Upper lobe of right lung (tissue), 1 donor: Measurements from ENCODE around the gene NUAK2. TPM values are rescaled to one million over a fixed set of nuclear protein-coding genes. Genes with fewer than 3 reads are reported as not detected.
A peak's percentile ranks its signal among the peaks of the same experiment; 100 is the strongest.

Experiments used
- ATAC-seq: fragments of 200-7000 bp; cut with Tn5 transposase; one replicate; pipeline ENCODE4 v1.9.1; 2020; ENCODE audit warnings: mild to moderate bottlenecking, moderate library complexity
- DNase-seq: peaks from one replicate; pipeline ENCODE4 v3.0.0-alpha.2; 2020
- H3K27ac ChIP-seq: fragments of 200-600 bp; one replicate; pipeline ENCODE4 v1.8.0; 2022
- H3K27me3 ChIP-seq: fragments of 200-600 bp; one replicate; pipeline ENCODE4 v1.8.0; 2022; ENCODE audit warnings: mild to moderate bottlenecking
- H3K36me3 ChIP-seq: fragments of 200-600 bp; one replicate; pipeline ENCODE4 v1.8.0; 2022
- H3K4me1 ChIP-seq: fragments of 200-600 bp; one replicate; pipeline ENCODE4 v1.8.0; 2022
- H3K4me3 ChIP-seq: fragments of 200-600 bp; one replicate; pipeline ENCODE4 v1.8.0; 2022; ENCODE audit warnings: mild to moderate bottlenecking
- H3K9me3 ChIP-seq: fragments of 200-600 bp; one replicate; pipeline ENCODE4 v1.8.0; 2022
- intact Hi-C: fragments of 100-400 bp; cut with DNase I; formaldehyde crosslinking; loops from one replicate; pipeline ENCODE4 v1.11.0; 2022
- total RNA-seq: library from RNA; stranded (reverse); fragmentation: NEBNext Ultra II Directional; extraction: Animal tissue kit (Norgen Biotek cat#: 25700); gene quantifications from one replicate; pipeline ENCODE4 v1.2.1, GENCODE V29; 2021
- TF ChIP-seq, protein P1 (sequence below): fragments of 200-600 bp; IDR thresholded peaks from one replicate; pipeline ENCODE4 v1.8.0; 2022; ENCODE audit warnings: antibody characterized with exemption
- donor health status: DM: no; HTN: yes; CAD: no; lungs with severe emphysema.

Gene NUAK2
- total RNA-seq, 1 donor from 2014 or later: 8.8 TPM

DNA sequence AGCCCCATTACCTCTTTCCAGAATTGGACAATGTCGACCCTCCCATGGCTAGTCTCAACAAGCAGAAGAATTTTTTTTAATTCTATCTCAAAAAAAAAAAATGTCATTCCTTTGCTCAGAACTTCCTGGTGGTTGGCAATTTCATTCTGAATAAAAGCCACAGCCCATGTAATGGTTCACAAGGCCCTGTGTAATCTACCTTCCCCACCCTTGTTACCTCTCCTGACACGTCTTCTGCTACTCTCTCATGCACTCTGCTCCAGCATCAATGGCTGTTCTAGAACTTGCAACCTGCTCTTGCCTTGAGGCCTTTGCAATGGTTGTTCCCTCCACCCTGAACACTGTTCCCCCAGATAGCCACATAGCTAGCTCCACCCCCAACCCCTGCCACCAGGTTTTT is 25.4 kb downstream of the NUAK2 start:
- H3K27me3 ChIP-seq: no peaks in the 10 kb centered on the region
- TF ChIP-seq, protein P1, sequence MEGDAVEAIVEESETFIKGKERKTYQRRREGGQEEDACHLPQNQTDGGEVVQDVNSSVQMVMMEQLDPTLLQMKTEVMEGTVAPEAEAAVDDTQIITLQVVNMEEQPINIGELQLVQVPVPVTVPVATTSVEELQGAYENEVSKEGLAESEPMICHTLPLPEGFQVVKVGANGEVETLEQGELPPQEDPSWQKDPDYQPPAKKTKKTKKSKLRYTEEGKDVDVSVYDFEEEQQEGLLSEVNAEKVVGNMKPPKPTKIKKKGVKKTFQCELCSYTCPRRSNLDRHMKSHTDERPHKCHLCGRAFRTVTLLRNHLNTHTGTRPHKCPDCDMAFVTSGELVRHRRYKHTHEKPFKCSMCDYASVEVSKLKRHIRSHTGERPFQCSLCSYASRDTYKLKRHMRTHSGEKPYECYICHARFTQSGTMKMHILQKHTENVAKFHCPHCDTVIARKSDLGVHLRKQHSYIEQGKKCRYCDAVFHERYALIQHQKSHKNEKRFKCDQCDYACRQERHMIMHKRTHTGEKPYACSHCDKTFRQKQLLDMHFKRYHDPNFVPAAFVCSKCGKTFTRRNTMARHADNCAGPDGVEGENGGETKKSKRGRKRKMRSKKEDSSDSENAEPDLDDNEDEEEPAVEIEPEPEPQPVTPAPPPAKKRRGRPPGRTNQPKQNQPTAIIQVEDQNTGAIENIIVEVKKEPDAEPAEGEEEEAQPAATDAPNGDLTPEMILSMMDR: no peak
- H3K9me3 ChIP-seq: no peaks in the 10 kb centered on the region
- DNase-seq (no peak), ATAC-seq (no peak)
- H3K4me3 ChIP-seq: no peak overlapping the region
- intact Hi-C loops: no loop called here
- H3K27ac ChIP-seq: no peak overlapping the region
- H3K36me3 ChIP-seq: no peaks in the 10 kb centered on the region
- H3K4me1 ChIP-seq: peaks cover 19% of the 10 kb centered on the region

DNA sequence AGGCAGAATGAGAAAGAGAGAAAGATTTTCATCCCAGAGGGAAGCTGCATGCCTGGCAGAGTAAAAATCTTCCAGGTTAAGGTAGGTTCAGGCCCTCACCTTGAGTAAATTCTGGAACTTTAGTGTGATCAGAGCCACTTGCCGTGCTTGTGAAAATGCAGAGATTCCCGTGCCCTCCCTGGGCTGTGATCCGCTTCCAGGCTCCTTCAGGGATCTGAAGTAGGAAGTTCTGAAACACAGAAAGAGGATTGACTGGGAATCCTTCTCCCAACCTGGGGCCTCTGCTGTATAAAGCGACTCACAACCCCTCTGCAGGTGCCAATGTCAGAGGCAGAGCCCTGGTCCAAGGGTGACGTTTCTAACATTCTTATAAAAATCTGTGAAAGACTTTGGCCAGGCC is 26.6 kb downstream of the NUAK2 start:
- Histone ChIP-seq H3K4me3 (no peak overlapping the region), H3K27ac (peak overlapping the region; percentile 11), H3K4me1 (peaks cover 13% of the 10 kb centered on the region), H3K36me3 (no peaks in the 10 kb centered on the region), H3K27me3 (no peaks in the 10 kb centered on the region), H3K9me3 (no peaks in the 10 kb centered on the region)
- ATAC-seq (no peak), DNase-seq (no peak)
- intact Hi-C loops: no loop called here
- TF ChIP-seq, protein P1: no peak

DNA sequence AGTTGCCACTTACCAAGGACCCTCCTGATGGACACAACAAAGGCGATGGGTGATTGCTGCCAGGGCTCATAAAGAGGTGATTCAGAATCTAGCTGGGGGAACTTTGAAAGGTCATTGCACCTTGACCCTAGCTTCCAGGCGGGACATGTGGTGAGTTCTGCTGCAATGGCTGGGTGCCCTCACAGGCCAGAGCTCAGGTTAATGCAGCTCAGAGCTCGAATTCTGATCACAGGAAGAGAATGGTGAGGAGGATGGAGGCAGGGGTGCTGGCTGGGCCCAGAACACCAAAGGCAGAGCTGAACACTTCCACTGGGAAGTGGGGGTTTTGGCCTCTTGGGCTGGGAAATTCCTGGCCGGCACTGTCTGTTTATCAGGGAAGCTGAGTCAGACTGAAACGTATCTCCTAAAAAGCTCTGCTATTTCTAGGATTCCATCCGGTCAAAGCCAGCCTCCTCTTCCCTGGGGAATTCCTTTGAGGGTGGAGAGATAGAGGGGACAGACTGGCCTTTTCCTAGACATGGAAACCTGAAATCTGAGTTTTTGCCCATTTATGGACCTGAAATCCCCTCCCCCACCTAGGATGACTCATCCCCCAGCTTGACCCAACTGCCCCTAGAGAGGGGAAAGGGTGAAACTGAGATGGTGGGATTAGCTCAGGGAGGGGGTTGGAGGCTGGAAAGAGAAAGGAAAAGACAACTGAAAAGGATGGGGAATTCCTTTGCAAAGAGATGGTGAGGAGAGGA is 27.2 kb downstream of the NUAK2 start:
- H3K4me3 ChIP-seq: no peak overlapping the region
- H3K27ac ChIP-seq: peak overlapping the region; percentile 11
- no peaks in the 10 kb centered on the region for H3K27me3 ChIP-seq
- intact Hi-C loops: no loop called here
- H3K36me3 ChIP-seq: no peaks in the 10 kb centered on the region
- peaks cover 7% of the 10 kb centered on the region for H3K4me1 ChIP-seq
- DNase-seq (no peak), ATAC-seq (peak; percentile 26)
- no peaks in the 10 kb centered on the region for H3K9me3 ChIP-seq
- TF ChIP-seq, protein P1: no peak

DNA sequence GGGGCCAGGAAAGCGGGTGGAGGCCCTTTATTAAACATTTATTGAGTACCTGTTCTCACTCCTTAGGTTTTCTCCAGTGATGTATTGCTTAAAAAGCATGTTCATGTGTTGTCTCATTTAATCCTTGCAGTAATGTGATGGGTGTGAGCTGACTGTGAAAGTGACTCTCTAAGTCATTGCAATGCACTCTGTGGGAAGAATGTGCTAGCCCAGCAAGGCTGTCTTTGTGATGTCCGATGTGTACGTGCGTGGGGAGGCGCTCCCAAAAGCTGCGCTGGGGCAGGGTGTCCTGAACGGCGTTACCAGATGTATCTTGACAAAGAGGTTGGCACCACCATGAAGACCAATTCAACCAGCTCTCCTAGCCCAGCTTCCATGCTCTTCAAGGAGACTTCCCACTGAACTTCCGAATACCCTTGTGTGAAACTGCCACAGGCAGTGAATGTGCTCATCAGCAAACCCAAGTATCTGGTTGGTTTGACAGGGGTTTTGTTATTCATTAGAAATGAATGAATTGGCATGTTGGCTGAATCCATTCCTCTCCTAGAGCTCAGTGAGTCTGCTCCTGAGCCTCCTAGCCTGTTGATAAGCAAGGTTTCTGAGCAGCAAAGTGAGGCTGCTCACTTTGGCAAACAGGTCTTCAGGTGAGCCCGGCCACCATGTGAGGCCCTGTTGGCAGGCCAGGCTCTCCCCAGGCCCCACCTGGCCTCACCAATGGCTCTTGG is 28.0 kb downstream of the NUAK2 start:
- Histone ChIP-seq H3K27me3 (no peaks in the 10 kb centered on the region), H3K4me3 (no peak overlapping the region), H3K36me3 (no peaks in the 10 kb centered on the region), H3K27ac (no peak overlapping the region), H3K4me1 (peaks cover 6% of the 10 kb centered on the region), H3K9me3 (no peaks in the 10 kb centered on the region)
- TF ChIP-seq, protein P1: no peak
- intact Hi-C loops: no loop called here
- ATAC-seq (no peak), DNase-seq (no peak)

DNA sequence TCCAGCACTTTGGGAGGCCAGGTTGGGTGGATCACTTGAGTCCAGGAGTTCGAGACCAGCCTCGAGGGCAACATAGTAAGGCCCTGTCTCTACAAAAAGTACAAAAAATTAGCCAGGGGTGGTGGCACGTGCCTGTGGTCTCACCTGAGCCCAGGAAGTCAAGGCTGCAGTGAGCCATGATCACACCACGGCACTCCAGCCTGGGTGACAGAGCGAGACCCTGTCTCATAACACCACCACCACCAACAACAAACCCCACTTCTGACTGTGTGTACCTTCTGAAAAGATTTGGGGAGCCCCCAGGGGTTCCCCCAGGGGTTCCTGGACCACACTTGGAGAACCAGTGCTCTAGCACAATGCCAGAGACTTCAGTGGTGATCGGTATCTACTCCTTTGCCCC is 29.9 kb downstream of the NUAK2 start:
- DNase-seq (no peak), ATAC-seq (no peak)
- Histone ChIP-seq H3K4me3 (no peak overlapping the region), H3K27me3 (no peaks in the 10 kb centered on the region), H3K4me1 (peaks cover 22% of the 10 kb centered on the region), H3K27ac (no peak overlapping the region), H3K36me3 (no peaks in the 10 kb centered on the region), H3K9me3 (no peaks in the 10 kb centered on the region)
- intact Hi-C loops: no loop called here
- TF ChIP-seq, protein P1: no peak
